DND-41 (cell line): ENCODE measurements around the gene CDC6.
"Not testable (repeated sequence)": the region's sequence is repeated elsewhere in the genome, so short reads cannot be mapped to it uniquely, and the experiment has no call there.

Source experiments
- ATAC-seq: fragments of 200-7000 bp; cut with Tn5 transposase; 3 replicates; pipeline ENCODE4 v1.9.1; 2021; ENCODE audit warnings: low read depth; ENCODE audit not compliant: insufficient read depth
- DNase-seq: peaks from one replicate; pipeline ENCODE4 v3.0.0-alpha.2; 2020
- H2AFZ ChIP-seq: 2 replicates; pipeline ENCODE4 v1.6.0; 2012; ENCODE audit warnings: low read depth, low read length
- H3K27ac ChIP-seq: 2 replicates; pipeline ENCODE4 v1.5.1; 2012; ENCODE audit warnings: low read length, inconsistent platforms
- H3K27me3 ChIP-seq: fragments of 200-600 bp; sonication (generic); 2 replicates; pipeline ENCODE4 v1.6.0; 2012; ENCODE audit warnings: low read length, mild to moderate bottlenecking, inconsistent platforms; ENCODE audit not compliant: insufficient read depth, poor library complexity
- H3K36me3 ChIP-seq: 2 replicates; pipeline ENCODE4 v1.5.1; 2012; ENCODE audit warnings: low read length, inconsistent platforms; ENCODE audit not compliant: insufficient read depth
- H3K4me1 ChIP-seq: 2 replicates; pipeline ENCODE4 v1.5.1; 2012; ENCODE audit warnings: mild to moderate bottlenecking, low read length; ENCODE audit not compliant: insufficient read depth
- H3K4me2 ChIP-seq: 2 replicates; pipeline ENCODE4 v1.6.0; 2012; ENCODE audit warnings: mild to moderate bottlenecking, moderate library complexity, low read length, inconsistent platforms; ENCODE audit not compliant: insufficient read depth
- H3K4me3 ChIP-seq, 2 experiments: fragments of 200-600 bp in 1 of 2; shearing (Covaris generic) in 1 of 2; 2 replicates each; pipeline ENCODE4 v1.5.1; 2012 to 2016; ENCODE audit warnings: inconsistent platforms in 2 of 2, low read length in 2 of 2, mild to moderate bottlenecking in 2 of 2, low read depth in 1 of 2, moderate library complexity in 1 of 2
- H3K79me2 ChIP-seq: 2 replicates; pipeline ENCODE4 v1.6.0; 2012; ENCODE audit warnings: low read length, inconsistent platforms; ENCODE audit not compliant: insufficient read depth
- H3K9ac ChIP-seq: 2 replicates; pipeline ENCODE4 v1.6.0; 2012; ENCODE audit warnings: low read depth, mild to moderate bottlenecking, inconsistent platforms, low read length, moderate library complexity
- H3K9me3 ChIP-seq: 2 replicates; pipeline ENCODE4 v1.5.1; 2012; ENCODE audit warnings: low read length, moderate library complexity, mild to moderate bottlenecking, inconsistent platforms; ENCODE audit not compliant: insufficient read depth, severe bottlenecking
- H4K20me1 ChIP-seq: 2 replicates; pipeline ENCODE4 v1.6.0; 2012; ENCODE audit warnings: low read length; ENCODE audit not compliant: insufficient read depth
- CTCF ChIP-seq: IDR thresholded peaks from 2 replicates; pipeline ENCODE4 v1.5.1; 2012; ENCODE audit warnings: borderline replicate concordance, low read length, moderate library complexity, mild to moderate bottlenecking; ENCODE audit not compliant: poor library complexity, severe bottlenecking; ENCODE audit errors: extremely low read depth
- EZH2 ChIP-seq: IDR thresholded peaks from 3 replicates; pipeline ENCODE4 v1.6.1; 2012; ENCODE audit warnings: borderline replicate concordance, low read depth, mild to moderate bottlenecking, moderate library complexity, low read length, inconsistent platforms; ENCODE audit not compliant: severe bottlenecking

CDC6 gene

DNA sequence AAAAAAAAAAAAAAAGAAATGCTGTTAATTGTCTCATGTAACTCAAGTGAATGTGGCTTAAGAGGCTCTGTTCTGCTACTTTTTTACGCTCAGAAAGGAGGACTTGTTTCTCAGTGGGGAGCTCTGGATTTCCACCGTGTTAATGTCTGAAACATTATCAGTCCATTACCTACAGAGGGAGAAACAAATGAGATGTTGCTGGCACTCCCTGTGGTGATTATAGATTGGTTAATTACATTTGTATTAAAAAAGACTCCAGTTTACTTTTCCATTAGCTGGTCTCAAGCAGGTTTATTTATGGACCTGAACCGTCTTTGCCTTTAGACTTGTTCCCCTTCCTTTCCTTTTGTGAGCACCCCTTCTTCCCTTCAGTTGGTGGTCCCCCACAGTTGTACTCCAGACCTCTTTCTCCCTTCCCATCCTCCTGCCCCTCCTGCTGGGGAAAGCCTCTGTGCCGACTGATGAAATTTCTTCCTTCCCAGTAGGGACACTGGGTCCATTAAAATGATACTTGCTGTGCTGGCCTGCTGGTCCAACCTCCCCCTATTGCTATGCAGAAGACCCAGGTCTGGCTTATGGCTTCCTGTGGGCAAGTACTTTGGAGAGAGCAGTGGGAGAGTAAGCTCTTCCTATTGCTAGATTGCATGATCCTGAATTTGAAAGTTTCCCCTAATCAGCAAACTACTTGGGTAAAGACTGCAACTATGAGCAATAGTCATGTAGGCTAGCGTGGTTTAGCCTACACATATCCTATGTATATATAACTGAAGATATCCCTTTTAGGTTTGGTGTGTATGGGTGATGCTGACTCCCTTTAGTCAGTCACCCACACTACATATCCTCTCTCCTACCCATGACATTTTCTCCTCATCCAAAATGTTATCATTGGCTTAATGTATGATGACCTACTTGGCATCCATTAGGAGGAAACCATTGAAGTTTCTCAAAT, 8.1 kb downstream of the CDC6 start:
- ATAC-seq (no peak), DNase-seq (no peak)
- Histone ChIP-seq H3K27me3 (no peaks in the 10 kb centered on the region), H3K4me2 (no peak overlapping the region), H3K4me3 (no peak overlapping the region), H3K9ac (no peak overlapping the region), H3K36me3 (peaks cover 99% of the 10 kb centered on the region), H3K27ac (no peak overlapping the region), H3K9me3 (no peaks in the 10 kb centered on the region), H2AFZ (no peak overlapping the region), H3K79me2 (peaks cover 48% of the 10 kb centered on the region), H3K4me1 (peaks cover 26% of the 10 kb centered on the region), H4K20me1 (peaks cover 25% of the 10 kb centered on the region; the same call in 1 of the 2 replicates)
- TF ChIP-seq CTCF, result no peak
- no peak for TF ChIP-seq EZH2

DNA sequence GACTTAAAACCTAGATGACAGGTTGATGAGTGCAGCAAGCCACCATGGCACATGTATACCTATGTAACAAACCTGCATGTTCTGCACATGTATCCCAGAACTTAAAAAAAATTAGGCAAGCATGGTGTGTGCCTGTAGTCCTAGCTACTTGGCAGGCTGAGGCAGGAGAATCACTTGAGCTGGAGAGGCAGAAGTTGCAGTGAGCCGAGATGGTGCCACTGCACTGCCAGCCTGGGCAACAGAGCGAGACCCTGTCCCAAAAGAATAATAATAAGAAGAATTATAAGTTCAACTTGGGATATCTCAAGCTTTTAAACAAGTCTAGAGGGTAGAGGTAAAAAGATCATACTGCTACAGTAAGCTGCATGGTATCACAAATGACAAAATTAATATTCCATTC, 9.8 kb downstream of the CDC6 start:
- H3K36me3 ChIP-seq, result peaks cover 99% of the 10 kb centered on the region
- no peak overlapping the region for H3K27ac ChIP-seq
- no peaks in the 10 kb centered on the region for H3K9me3 ChIP-seq
- no peak overlapping the region for H2AFZ ChIP-seq
- H3K4me2 ChIP-seq, result no peak overlapping the region
- no peak for ATAC-seq
- H4K20me1 ChIP-seq, result peaks cover 20% of the 10 kb centered on the region; the same call in 1 of the 2 replicates
- no peak overlapping the region for H3K4me3 ChIP-seq
- H3K27me3 ChIP-seq, result no peaks in the 10 kb centered on the region
- DNase-seq, result no peak
- no peak for TF ChIP-seq CTCF
- peaks cover 13% of the 10 kb centered on the region; the same call in 1 of the 2 replicates for H3K4me1 ChIP-seq
- H3K9ac ChIP-seq, result no peak overlapping the region
- peaks cover 36% of the 10 kb centered on the region for H3K79me2 ChIP-seq

DNA sequence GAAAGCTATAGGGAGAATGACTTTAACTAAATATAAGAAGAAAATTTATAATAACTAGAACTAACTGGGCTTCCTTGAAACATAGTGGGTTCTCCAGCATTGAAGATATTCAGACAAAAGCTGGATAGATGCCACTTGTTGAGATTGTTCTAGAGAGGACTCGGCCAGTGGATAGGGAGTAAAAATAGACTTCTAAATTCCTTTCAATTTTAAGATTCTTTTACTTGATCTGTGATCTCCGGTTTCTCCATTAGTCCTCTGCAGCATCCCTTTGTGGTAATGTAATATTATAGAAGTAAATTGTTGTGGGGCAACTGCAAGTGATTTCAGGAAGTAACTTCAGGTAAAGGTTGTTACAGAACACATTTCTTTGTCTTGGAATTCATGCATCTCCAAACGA, 11.0 kb downstream of the CDC6 start:
- Histone ChIP-seq H3K4me3 (no peak overlapping the region), H3K4me2 (no peak overlapping the region), H4K20me1 (peaks cover 23% of the 10 kb centered on the region; the same call in 1 of the 2 replicates), H3K79me2 (peaks cover 28% of the 10 kb centered on the region), H3K9ac (no peak overlapping the region), H3K36me3 (peaks cover 100% of the 10 kb centered on the region), H3K9me3 (no peaks in the 10 kb centered on the region), H2AFZ (no peak overlapping the region), H3K27ac (no peak overlapping the region), H3K27me3 (no peaks in the 10 kb centered on the region), H3K4me1 (peaks cover 8% of the 10 kb centered on the region; the same call in 1 of the 2 replicates)
- no peak for TF ChIP-seq EZH2
- no peak for TF ChIP-seq CTCF
- ATAC-seq (no peak), DNase-seq (no peak)

DNA sequence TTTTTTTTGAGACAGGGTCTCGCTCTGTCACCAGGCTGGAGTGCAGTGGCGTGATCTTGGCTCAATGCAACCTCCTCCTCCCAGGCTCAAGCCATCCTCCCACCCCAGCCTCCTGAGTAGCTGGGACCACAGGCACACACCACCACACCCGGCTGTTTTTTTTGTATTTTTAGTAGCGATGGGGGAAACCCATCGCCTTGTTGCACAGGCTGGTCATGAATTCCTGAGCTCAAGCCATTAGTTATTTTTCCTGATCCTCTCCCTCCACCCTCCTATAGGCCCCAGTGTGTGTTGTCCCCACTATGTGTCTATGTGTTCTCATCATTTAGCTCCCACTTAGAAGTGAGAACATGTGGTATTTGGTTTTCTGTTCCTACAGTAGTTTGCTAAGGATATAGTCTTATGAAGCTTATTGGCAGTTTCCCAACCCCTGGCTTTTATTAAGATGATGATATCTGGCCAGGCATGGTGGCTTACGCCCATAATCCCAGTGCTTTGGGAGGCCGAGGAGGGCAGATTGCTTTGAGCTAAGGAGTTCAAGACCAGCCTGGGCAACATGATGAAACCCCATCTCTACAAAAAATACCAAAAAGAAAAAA, 11.6 kb downstream of the CDC6 start:
- H3K4me1 ChIP-seq, ATAC-seq, H2AFZ ChIP-seq, H3K27me3 ChIP-seq, H3K9me3 ChIP-seq, H3K4me2 ChIP-seq, H3K9ac ChIP-seq, DNase-seq, H3K4me3 ChIP-seq, H3K27ac ChIP-seq: not testable (repeated sequence)
- Histone ChIP-seq H3K36me3 (peaks cover 100% of the 10 kb centered on the region), H3K79me2 (peaks cover 23% of the 10 kb centered on the region; the same call in 1 of the 2 replicates), H4K20me1 (peaks cover 27% of the 10 kb centered on the region; the same call in 1 of the 2 replicates)
